ENCODE measurements around the gene FRMD4A. TPM values are rescaled to one million over a fixed set of nuclear protein-coding genes. Genes with fewer than 3 reads are reported as not detected.

Gene FRMD4A
- total RNA-seq, 1 experiment from 2014 or later: 18.3 TPM

GRCh38 chr10:13733071-13733470 lies 597.7 kb downstream of the FRMD4A start:
- Histone ChIP-seq H3K4me3 (no peak overlapping the region), H3K27me3 (ENCODE audit: insufficient read depth, low read depth) (no peaks in the 10 kb centered on the region), H3K9me3 (ENCODE audit: insufficient read depth, low read depth) (no peaks in the 10 kb centered on the region), H3K36me3 (ENCODE audit: low read depth) (no peaks in the 10 kb centered on the region), H3K4me2 (no peak overlapping the region), H3K27ac (no peak overlapping the region), H3K9me2 (ENCODE audit: insufficient read depth) (no peaks in the 10 kb centered on the region), H3F3A (ENCODE audit: insufficient read depth, low read depth) (no peaks in the 10 kb centered on the region), H2AFZ (no peak overlapping the region), H3K79me2 (ENCODE audit: low read depth) (no peaks in the 10 kb centered on the region), H3K4me1 (replicated peaks; ENCODE audit: insufficient read depth) (no peaks in the 10 kb centered on the region), H4K20me1 (ENCODE audit: insufficient read depth) (no peaks in the 10 kb centered on the region)
- TF ChIP-seq CTCF (conservative IDR thresholded peaks at IDR 0.05) (no peak), EZH2 (IDR thresholded peaks at IDR 0.05; ENCODE audit: low read depth) (no peak)
- no TSS peak for BruUV-seq (replicated peaks)
- DNase-seq: no peak
- CTCF ChIA-PET: no interaction called here
- POLR2A ChIA-PET (ENCODE audit: unreplicated experiment): interaction anchor here (0.5 kb wide), 1 partner anchor 265 kb away, joined by 7 read pairs; no protein-coding TSS in a partner anchor
- intact Hi-C loops (cut with micrococcal nuclease; ENCODE audit: unreplicated experiment): no loop called here

- H3K4me3 ChIP-seq: no peak overlapping the region
- H3F3A ChIP-seq (ENCODE audit: insufficient read depth, low read depth): no peaks in the 10 kb centered on the region
- no peak overlapping the region for H2AFZ ChIP-seq
- no peak overlapping the region for H3K27ac ChIP-seq
- no peaks in the 10 kb centered on the region for H3K9me2 ChIP-seq (ENCODE audit: insufficient read depth)
- no peak for TF ChIP-seq EZH2 (IDR thresholded peaks at IDR 0.05; ENCODE audit: low read depth)
- no peak for TF ChIP-seq CTCF (conservative IDR thresholded peaks at IDR 0.05)
- no peaks in the 10 kb centered on the region for H3K9me3 ChIP-seq (ENCODE audit: insufficient read depth, low read depth)
- DNase-seq: no peak
- no peaks in the 10 kb centered on the region for H3K4me1 ChIP-seq (replicated peaks; ENCODE audit: insufficient read depth)
- intact Hi-C loops (cut with micrococcal nuclease; ENCODE audit: unreplicated experiment): no loop called here
- no peak overlapping the region for H3K4me2 ChIP-seq
- no TSS peak for BruUV-seq (replicated peaks)
- ChIA-PET POLR2A (ENCODE audit: unreplicated experiment) (no interaction called here), CTCF (no interaction called here)
- no peaks in the 10 kb centered on the region for H3K36me3 ChIP-seq (ENCODE audit: low read depth)
- no peaks in the 10 kb centered on the region for H3K79me2 ChIP-seq (ENCODE audit: low read depth)
- no peaks in the 10 kb centered on the region for H3K27me3 ChIP-seq (ENCODE audit: insufficient read depth, low read depth)
- H4K20me1 ChIP-seq (ENCODE audit: insufficient read depth): no peaks in the 10 kb centered on the region
Measured at GRCh38 chr10:13732465-13732881, 598.3 kb downstream of the FRMD4A start.

GRCh38 chr10:13731799-13732198 lies 598.9 kb downstream of the FRMD4A start:
- no peaks in the 10 kb centered on the region for H3F3A ChIP-seq (ENCODE audit: insufficient read depth, low read depth)
- H3K4me3 ChIP-seq: no peak overlapping the region
- DNase-seq: no peak
- TF ChIP-seq CTCF (conservative IDR thresholded peaks at IDR 0.05) (no peak), EZH2 (IDR thresholded peaks at IDR 0.05; ENCODE audit: low read depth) (no peak)
- H3K79me2 ChIP-seq (ENCODE audit: low read depth): no peaks in the 10 kb centered on the region
- no peaks in the 10 kb centered on the region for H3K36me3 ChIP-seq (ENCODE audit: low read depth)
- no peak overlapping the region for H2AFZ ChIP-seq
- CTCF ChIA-PET: no interaction called here
- H3K27ac ChIP-seq: no peak overlapping the region
- no TSS peak for BruUV-seq (replicated peaks)
- H3K9me2 ChIP-seq (ENCODE audit: insufficient read depth): no peaks in the 10 kb centered on the region
- intact Hi-C loops (cut with micrococcal nuclease; ENCODE audit: unreplicated experiment): no loop called here
- H4K20me1 ChIP-seq (ENCODE audit: insufficient read depth): no peaks in the 10 kb centered on the region
- no peak overlapping the region for H3K4me2 ChIP-seq
- no peaks in the 10 kb centered on the region for H3K27me3 ChIP-seq (ENCODE audit: insufficient read depth, low read depth)
- no peaks in the 10 kb centered on the region for H3K9me3 ChIP-seq (ENCODE audit: insufficient read depth, low read depth)
- no peaks in the 10 kb centered on the region for H3K4me1 ChIP-seq (replicated peaks; ENCODE audit: insufficient read depth)
- POLR2A ChIA-PET (ENCODE audit: unreplicated experiment): no interaction called here
